HG02678 (cell line): ENCODE measurements around the gene HSPB9.
"Not testable (repeated sequence)": the region's sequence is repeated elsewhere in the genome, so short reads cannot be mapped to it uniquely, and the experiment has no call there.

ENCODE experiments used
- ATAC-seq: cut with Tn5 transposase; IDR thresholded peaks from one replicate; pipeline ENCODE4 v1.9.1; 2021; ENCODE audit warnings: mild to moderate bottlenecking, moderate library complexity; ENCODE audit not compliant: unreplicated experiment

HSPB9 gene

GRCh38 chr17:42118545-42118944 is 4.1 kb upstream of the HSPB9 start:
- no peak for ATAC-seq

DNA sequence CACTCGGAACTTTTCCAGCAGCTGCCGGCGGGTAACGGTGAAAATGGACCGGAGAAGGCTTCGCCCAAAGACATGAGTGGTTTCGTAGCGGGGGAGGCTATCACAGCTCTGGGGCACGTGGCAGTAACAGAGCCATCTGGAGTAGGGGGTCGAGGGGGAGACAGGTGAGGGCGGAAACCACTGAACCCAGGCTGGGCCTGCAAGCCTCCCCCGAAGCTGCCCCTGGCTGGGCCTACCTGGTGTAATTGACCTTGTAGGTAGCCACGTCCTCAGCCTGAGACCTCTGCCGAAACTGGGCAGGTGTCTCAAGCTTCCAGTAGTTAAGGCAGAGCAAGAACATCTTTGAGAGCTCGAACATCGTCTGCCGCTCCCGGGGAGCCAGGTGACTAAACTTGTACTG is 3.3 kb upstream of the HSPB9 start:
- no peak for ATAC-seq

- no peak for ATAC-seq
Measured at GRCh38 chr17:42120161-42120769, 2.3 kb upstream of the HSPB9 start.

- peak; percentile 80 for ATAC-seq
Measured at GRCh38 chr17:42120770-42121769, 1.5 kb upstream of the HSPB9 start, which contains the start of gene KAT2A. Gene KAT2A, minus strand, starts transcription at chr17:42121367. Its CDS starts 63 bp downstream, at chr17:42121304.

- no peak for ATAC-seq
Measured at GRCh38 chr17:42124256-42124655, 1.7 kb downstream of the HSPB9 start.

- ATAC-seq = no peak
Measured at GRCh38 chr17:42125565-42125964, 3.0 kb downstream of the HSPB9 start.

GRCh38 chr17:42126836-42127235 is 4.2 kb downstream of the HSPB9 start:
- ATAC-seq = no peak

DNA sequence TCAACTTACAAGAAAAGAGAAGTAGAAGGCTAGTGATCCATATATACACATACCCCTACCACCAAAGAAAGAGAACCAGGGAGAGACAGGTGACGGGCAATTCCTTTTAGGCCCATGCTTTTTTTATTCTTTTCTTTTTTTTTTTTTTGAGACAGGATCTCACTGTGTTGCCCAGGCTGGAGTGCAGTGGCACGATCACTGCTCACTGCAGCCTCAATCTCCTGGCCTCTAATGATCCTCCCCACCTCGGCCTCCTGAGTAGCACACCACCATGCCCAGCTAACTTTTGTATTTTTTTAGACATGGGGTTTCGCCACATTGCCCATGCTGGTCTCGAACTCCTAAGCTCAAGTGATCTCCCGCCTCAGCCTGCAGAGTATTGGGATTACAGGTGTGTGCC is 4.8 kb downstream of the HSPB9 start:
- no peak for ATAC-seq

- no peak for ATAC-seq
Measured at GRCh38 chr17:42129109-42129837, 6.7 kb downstream of the HSPB9 start.

DNA sequence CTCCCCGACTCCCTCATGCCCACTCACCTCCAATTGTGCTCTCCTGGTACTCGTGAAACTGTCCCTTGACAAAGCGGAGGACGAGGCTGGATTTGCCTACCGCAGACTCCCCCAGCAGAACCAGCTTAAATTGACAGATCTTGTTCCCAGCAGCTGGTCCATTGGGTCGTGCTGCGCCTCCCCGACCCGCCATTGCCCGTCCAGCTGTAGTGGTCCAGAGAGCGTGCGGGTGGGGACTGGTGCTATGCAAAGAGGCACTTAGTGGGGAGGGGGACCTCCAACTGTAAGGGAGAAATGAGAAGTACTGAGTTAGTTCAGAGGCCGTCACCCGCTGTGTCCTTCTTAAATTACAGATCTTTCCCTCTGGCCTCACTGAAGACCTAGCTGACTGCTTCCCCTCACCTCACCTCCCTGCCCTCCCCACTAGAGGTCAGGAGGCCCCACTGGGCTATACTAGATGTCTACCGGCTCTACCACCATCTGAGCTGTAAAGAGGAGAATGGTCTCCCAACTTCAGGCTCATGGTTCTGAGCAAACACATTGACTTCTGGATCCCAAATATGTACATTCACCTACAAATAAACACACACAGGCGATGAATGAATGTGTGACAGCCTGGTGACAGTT is 7.8 kb downstream of the HSPB9 start:
- ATAC-seq = no peak

GRCh38 chr17:42131232-42131631 is 8.6 kb downstream of the HSPB9 start:
- no peak for ATAC-seq

DNA sequence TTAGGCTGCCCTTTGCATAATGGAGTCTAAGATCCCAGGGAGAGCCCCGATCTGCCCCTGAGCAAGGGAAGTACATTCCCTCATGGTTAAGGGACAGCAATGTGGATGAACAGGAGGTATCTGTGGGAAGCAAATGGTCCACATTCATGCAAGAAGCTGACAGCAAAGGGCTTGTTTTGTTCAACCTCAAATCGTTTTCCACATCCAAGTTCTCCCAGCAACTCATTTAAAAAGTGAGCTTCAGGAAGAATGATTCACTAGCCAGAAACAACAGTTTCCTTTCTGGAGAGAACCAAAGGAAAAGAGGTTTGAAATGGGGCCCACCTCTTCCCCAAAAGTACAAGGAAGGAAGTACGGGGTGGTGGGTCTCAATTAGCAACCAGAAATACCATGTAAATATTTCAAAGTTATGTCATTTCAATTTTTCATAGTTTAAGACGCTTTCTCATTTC is 9.4 kb downstream of the HSPB9 start:
- ATAC-seq = no peak

- ATAC-seq = peak; percentile 46
Measured at GRCh38 chr17:42132941-42133340, 10.3 kb downstream of the HSPB9 start.

DNA sequence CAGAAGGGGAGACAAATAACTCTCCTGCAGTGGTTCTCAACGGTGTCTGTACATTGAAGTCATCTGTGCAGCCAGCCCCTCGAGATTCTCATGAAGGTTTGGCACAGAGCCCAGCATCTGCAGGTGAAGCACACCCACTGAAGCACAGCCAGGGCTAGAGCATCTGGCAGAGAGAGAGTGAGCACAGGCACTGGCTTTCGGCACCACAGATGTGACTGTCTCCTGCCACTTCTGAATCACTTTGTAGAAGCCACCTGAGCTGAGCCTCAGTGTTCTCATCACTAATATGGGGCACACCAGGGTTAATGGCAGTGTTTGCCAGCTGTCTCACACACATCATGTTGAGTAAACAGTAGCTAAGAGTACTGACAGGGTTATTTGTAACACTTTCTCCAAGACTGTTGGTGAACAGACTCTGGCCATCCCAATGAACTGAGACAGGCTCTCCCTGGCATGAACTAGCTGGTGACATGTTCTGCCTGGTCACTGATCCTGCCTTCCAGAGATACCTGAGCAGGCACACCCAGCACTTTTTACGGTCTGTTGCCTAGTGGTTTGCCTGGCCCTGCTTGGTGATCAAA is 10.9 kb downstream of the HSPB9 start:
- peak; percentile 73 for ATAC-seq

GRCh38 chr17:42135151-42135550 is 12.5 kb downstream of the HSPB9 start:
- no peak for ATAC-seq

DNA sequence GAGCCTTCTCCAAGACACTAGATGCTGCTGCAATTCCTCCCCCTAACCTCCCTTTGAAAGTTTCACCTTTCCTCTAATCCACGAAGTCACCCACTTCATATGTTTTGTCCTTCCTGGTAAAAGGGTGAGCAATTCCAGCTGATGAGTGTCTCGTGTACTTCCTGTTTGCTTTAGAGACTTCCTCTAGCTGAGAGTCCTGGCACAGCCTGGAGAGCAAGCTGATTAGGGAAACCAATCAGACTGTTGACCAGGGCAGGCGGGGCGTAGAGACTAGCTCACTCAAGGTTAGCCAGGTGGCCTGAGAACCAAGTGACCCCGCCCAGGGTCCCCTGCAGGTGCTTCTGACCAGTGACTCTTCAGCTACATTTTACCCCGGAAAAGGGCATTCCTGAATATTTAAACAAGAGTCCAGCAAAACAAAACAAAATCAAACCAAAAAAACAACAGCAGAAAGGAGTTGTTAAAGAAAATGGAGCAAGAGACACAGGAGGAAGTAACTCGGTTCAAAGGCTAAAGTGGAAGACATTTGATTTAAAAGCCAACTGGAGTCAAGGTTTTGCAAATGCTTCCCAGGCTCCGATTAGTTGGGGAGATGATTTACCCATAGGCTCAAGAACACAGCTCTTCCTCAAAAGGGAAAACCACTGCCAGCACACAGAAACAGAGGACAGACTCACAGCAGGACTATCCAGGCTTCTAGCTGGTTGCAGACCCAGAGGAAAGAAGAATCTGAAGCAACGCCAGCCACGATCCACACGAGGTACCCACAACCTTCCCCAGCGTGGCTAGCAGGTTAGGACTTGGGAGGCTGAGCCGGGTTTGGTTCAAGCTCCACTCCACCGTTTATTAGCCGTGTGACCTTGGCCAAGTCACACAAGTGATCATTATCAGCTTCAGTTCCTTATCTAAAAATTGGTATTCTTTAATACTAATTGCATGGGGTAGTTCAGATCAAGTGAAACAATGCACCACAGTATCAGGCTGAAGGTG is 13.4 kb downstream of the HSPB9 start:
- no peak for ATAC-seq

DNA sequence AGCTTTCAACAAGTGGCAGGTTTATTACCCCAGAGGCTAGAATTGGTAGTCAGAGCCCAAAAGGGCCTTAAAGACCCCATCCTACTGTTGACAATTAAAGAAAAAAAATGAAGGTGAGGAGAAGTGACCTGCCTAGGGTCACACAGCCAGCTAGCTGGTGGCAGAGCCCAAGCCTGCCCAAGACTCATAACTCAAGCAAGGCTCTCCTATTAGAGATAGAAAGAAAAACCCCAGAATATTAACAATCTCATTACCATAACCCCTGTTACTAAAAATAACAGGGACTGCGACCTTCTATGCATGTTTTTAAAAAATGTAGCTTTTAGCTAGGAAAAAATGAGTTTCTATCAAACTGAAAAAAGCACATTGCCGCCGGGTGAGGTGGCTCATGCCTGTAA is 14.0 kb downstream of the HSPB9 start:
- no peak for ATAC-seq

DNA sequence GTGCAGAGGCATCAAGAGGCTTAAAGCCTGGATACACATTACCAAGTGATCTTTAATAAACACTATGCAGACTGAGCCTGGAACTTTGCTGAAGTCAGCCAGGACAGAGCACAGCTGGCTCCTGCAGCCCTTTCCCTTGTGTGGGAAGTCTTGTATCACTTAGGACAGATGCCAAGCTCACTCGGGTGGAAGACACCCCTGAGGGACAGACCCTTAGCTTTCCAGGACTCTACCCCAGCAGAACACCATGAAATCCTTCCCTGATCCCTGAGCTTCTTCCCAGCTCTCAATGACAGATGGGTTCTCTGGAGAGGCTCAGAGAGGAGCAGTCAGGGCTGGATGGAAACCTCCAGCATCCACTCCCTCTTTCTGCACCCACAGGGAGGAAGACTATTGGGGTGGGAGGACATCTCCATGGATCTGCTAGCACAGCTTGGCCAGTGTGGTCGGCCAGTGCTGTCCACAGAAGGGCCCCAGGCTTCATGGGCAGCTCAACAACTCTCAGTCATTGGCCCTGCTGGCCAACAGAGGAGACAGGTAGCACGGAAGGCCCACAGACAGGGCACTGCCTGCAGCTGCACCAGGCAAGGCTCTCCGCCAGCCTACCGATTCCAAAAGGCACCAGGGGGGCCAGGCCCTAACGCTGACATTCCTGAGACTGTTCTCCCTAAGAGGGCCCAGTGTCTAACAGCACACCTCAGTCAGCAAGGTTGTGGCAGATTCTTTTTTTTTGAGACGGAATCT is 16.3 kb downstream of the HSPB9 start:
- no peak for ATAC-seq

DNA sequence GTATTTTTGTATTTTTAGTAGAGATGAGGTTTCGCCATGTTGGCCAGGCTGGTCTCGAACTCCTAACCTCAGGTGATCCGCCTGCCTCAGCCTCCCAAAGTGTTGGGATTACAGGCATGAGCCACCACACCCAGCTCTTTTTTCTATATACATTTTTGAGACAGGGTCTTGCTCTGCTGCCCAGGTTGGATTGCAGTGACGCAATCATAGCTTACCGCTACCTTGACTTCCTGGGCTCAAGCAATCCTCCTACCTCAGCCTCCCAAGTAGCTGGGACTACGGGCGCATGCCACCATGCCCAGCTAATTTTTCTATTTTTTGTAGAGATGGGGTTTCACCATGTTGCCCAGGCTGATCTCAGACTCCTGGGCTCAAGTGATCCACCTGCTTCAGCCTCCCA is 18.1 kb downstream of the HSPB9 start:
- not testable (repeated sequence) for ATAC-seq
